Upper lobe of left lung (tissue), 4 donors: ENCODE results near the gene ARRDC3.

Experiments
- POLR2AphosphoS5 ChIP-seq, 2 donors: sonication (generic); formaldehyde crosslinking; IDR thresholded peaks; one replicate each; pipeline ENCODE4 v1.5.1; 2017; ENCODE audit warnings: antibody characterized with exemption in 2 of 2
- TF ChIP-seq, protein P1 (sequence below), 6 experiments: fragments of 450-650 bp in 4 of 6; fragments of 200-600 bp in 2 of 6; sonication (generic) in 2 of 6; IDR thresholded peaks; one replicate each; pipeline ENCODE4 v1.5.1; 2016 to 2019; ENCODE audit warnings: antibody characterized with exemption in 6 of 6

DNA sequence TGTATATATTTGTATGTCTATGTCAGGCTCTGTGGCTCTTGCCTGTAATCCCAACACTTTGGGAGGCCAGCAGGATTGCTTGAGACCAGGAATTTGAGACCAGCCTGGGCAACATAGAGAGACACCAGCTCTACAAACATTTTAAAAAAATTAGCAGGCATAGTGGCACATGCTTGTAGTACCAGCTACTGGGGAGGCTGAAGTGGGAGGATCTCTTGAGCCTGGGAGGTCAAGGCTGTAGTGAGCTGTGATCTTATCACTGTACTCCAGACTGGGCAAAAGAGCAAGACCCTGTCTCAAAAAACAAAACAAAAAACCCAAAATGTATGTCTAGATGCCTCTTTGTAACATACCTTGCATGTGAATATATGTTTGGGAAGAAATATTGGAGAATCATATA is 15.8 kb downstream of the ARRDC3 start:
- TF ChIP-seq, protein P1, sequence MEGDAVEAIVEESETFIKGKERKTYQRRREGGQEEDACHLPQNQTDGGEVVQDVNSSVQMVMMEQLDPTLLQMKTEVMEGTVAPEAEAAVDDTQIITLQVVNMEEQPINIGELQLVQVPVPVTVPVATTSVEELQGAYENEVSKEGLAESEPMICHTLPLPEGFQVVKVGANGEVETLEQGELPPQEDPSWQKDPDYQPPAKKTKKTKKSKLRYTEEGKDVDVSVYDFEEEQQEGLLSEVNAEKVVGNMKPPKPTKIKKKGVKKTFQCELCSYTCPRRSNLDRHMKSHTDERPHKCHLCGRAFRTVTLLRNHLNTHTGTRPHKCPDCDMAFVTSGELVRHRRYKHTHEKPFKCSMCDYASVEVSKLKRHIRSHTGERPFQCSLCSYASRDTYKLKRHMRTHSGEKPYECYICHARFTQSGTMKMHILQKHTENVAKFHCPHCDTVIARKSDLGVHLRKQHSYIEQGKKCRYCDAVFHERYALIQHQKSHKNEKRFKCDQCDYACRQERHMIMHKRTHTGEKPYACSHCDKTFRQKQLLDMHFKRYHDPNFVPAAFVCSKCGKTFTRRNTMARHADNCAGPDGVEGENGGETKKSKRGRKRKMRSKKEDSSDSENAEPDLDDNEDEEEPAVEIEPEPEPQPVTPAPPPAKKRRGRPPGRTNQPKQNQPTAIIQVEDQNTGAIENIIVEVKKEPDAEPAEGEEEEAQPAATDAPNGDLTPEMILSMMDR (IDR thresholded peaks at IDR 0.05) = no peak
- TF ChIP-seq POLR2AphosphoS5 (IDR thresholded peaks at IDR 0.05) = no peak
